Measurements from ENCODE around the gene EVA1A.

EVA1A gene

GRCh38 chr2:75560768-75561565 is at the start of gene EVA1A:
Gene EVA1A, minus strand, starts transcription at chr2:75560939. Its CDS starts 42,799 bp downstream, at chr2:75518140.
- in situ Hi-C loops (cut with MboI; ENCODE audit: low sequenced_read_pairs): no loop called here

GRCh38 chr2:75609937-75610508 is 49.3 kb upstream of the EVA1A start:
- in situ Hi-C loops (cut with MboI; ENCODE audit: low sequenced_read_pairs): loop anchor here (25.0 kb wide), 1 partner anchor 148 kb away; no protein-coding TSS in a partner anchor

- in situ Hi-C loops (cut with MboI; ENCODE audit: low sequenced_read_pairs): loop anchor here (25.0 kb wide), 1 partner anchor 147 kb away; no protein-coding TSS in a partner anchor
Observed at GRCh38 chr2:75609334-75609689, 48.6 kb upstream of the EVA1A start.

- in situ Hi-C loops (cut with MboI; ENCODE audit: low sequenced_read_pairs): loop anchor here (25.0 kb wide), 1 partner anchor 147 kb away; no protein-coding TSS in a partner anchor
Observed at GRCh38 chr2:75608684-75609333, 48.1 kb upstream of the EVA1A start.

GRCh38 chr2:75607988-75608683 is 47.4 kb upstream of the EVA1A start:
- in situ Hi-C loops (cut with MboI; ENCODE audit: low sequenced_read_pairs): loop anchor here (25.0 kb wide), 1 partner anchor 146 kb away; no protein-coding TSS in a partner anchor

- in situ Hi-C loops (cut with MboI; ENCODE audit: low sequenced_read_pairs): loop anchor here (25.0 kb wide), 1 partner anchor 145 kb away; no protein-coding TSS in a partner anchor
Observed at GRCh38 chr2:75607400-75607798, 46.7 kb upstream of the EVA1A start.

- in situ Hi-C loops (cut with MboI; ENCODE audit: low sequenced_read_pairs): loop anchor here (25.0 kb wide), 1 partner anchor 145 kb away; no protein-coding TSS in a partner anchor
Observed at GRCh38 chr2:75606761-75607399, 46.1 kb upstream of the EVA1A start.

GRCh38 chr2:75605770-75606529 is 45.2 kb upstream of the EVA1A start:
- in situ Hi-C loops (cut with MboI; ENCODE audit: low sequenced_read_pairs): loop anchor here (25.0 kb wide), 1 partner anchor 144 kb away; no protein-coding TSS in a partner anchor

GRCh38 chr2:75604484-75604883 is 43.7 kb upstream of the EVA1A start:
- in situ Hi-C loops (cut with MboI; ENCODE audit: low sequenced_read_pairs): loop anchor here (25.0 kb wide), 1 partner anchor 142 kb away; no protein-coding TSS in a partner anchor

GRCh38 chr2:75603477-75603876 is 42.7 kb upstream of the EVA1A start:
- in situ Hi-C loops (cut with MboI; ENCODE audit: low sequenced_read_pairs): loop anchor here (25.0 kb wide), 1 partner anchor 141 kb away; no protein-coding TSS in a partner anchor

- in situ Hi-C loops (cut with MboI; ENCODE audit: low sequenced_read_pairs): loop anchor here (25.0 kb wide), 1 partner anchor 141 kb away; no protein-coding TSS in a partner anchor
Observed at GRCh38 chr2:75602724-75603342, 42.1 kb upstream of the EVA1A start.

- in situ Hi-C loops (cut with MboI; ENCODE audit: low sequenced_read_pairs): loop anchor here (25.0 kb wide), 1 partner anchor 138 kb away; no protein-coding TSS in a partner anchor
Observed at GRCh38 chr2:75600461-75601011, 39.8 kb upstream of the EVA1A start.

GRCh38 chr2:75598589-75599155 is 37.9 kb upstream of the EVA1A start:
- in situ Hi-C loops (cut with MboI; ENCODE audit: low sequenced_read_pairs): no loop called here

- in situ Hi-C loops (cut with MboI; ENCODE audit: low sequenced_read_pairs): no loop called here
Observed at GRCh38 chr2:75597949-75598348, 37.2 kb upstream of the EVA1A start.

GRCh38 chr2:75596784-75597183 is 36.0 kb upstream of the EVA1A start:
- in situ Hi-C loops (cut with MboI; ENCODE audit: low sequenced_read_pairs): no loop called here

GRCh38 chr2:75595541-75596395 is 35.0 kb upstream of the EVA1A start:
- in situ Hi-C loops (cut with MboI; ENCODE audit: low sequenced_read_pairs): no loop called here

- in situ Hi-C loops (cut with MboI; ENCODE audit: low sequenced_read_pairs): no loop called here
Observed at GRCh38 chr2:75594596-75594995, 33.9 kb upstream of the EVA1A start.
